Upper lobe of left lung (tissue), 6 donors: ENCODE measurements around the gene AMPD3. TPM values are rescaled to one million over a fixed set of nuclear protein-coding genes. Genes with fewer than 3 reads are reported as not detected.

ENCODE experiments used
- ATAC-seq, 2 donors: fragments of 200-7000 bp; cut with Tn5 transposase; one replicate each; pipeline ENCODE4 v1.9.1; 2022; ENCODE audit warnings: mild to moderate bottlenecking in 2 of 2, moderate library complexity in 2 of 2; ENCODE audit not compliant: low FRiP score in 2 of 2
- DNase-seq, 2 donors: peaks; one replicate each; pipeline ENCODE4 v3.0.0-alpha.2; 2019 to 2020
- H3K27ac ChIP-seq, 4 donors: fragments of 200-600 bp; sonication (generic); one replicate each; pipeline ENCODE4 v1.5.1; 2016 to 2019
- H3K27me3 ChIP-seq, 4 donors: fragments of 200-600 bp; sonication (generic); one replicate each; pipeline ENCODE4 v1.5.1; 2017 to 2019
- H3K36me3 ChIP-seq, 4 donors: fragments of 200-600 bp; sonication (generic); one replicate each; pipeline ENCODE4 v1.5.1; 2016 to 2019
- H3K4me1 ChIP-seq, 4 donors: fragments of 200-600 bp; sonication (generic); one replicate each; pipeline ENCODE4 v1.5.1; 2018 to 2019
- H3K4me3 ChIP-seq, 4 donors: fragments of 200-600 bp; sonication (generic); one replicate each; pipeline ENCODE4 v1.5.1; 2017 to 2019; ENCODE audit warnings: mild to moderate bottlenecking in 2 of 4, moderate library complexity in 1 of 4
- H3K9me3 ChIP-seq, 4 donors: fragments of 200-600 bp; sonication (generic); one replicate each; pipeline ENCODE4 v1.5.1; 2018 to 2019
- EP300 ChIP-seq, 4 donors: sonication (generic); formaldehyde crosslinking; IDR thresholded peaks; one replicate each; pipeline ENCODE4 v1.5.1; 2017; ENCODE audit warnings: antibody characterized with exemption in 4 of 4, control low read depth in 2 of 4
- POLR2A ChIP-seq, 4 donors: fragments of 450-650 bp; IDR thresholded peaks; one replicate each; pipeline ENCODE4 v1.5.1; 2016 to 2017; ENCODE audit warnings: antibody characterized with exemption in 4 of 4, mild to moderate bottlenecking in 2 of 4
- POLR2AphosphoS5 ChIP-seq, 2 donors: sonication (generic); formaldehyde crosslinking; IDR thresholded peaks; one replicate each; pipeline ENCODE4 v1.5.1; 2017; ENCODE audit warnings: antibody characterized with exemption in 2 of 2
- WGBS, 2 donors: methylation state at CpG; one replicate each; pipeline ENCODE4 v1.1.5; 2017 to 2018; 5-methylcytosine and 5-hydroxymethylcytosine counted together
- total RNA-seq, 6 donors: library from RNA; depleted of rRNA in 4 of 6; stranded (reverse); fragments of >200 nt in 4 of 6; gene quantifications; one replicate each; pipeline versions ENCODE4 v1.1.0 to v1.2.1, GENCODE V29; 2016 to 2021
- TF ChIP-seq, protein P1 (sequence below), 6 experiments: fragments of 450-650 bp in 4 of 6; fragments of 200-600 bp in 2 of 6; sonication (generic) in 2 of 6; IDR thresholded peaks; one replicate each; pipeline ENCODE4 v1.5.1; 2016 to 2019; ENCODE audit warnings: antibody characterized with exemption in 6 of 6
- donor health status: DM: no; HTN: no; CAD: no; lungs with moderate emphysema.
- donor health status: DM: no; HTN: yes; CAD: no; lungs with severe emphysema.

The AMPD3 gene
- total RNA-seq, 6 donors from 2014 or later: 5.4 to 49.2 (median 9.3) TPM

- no peak for DNase-seq
- peaks cover 0 to 3% (median 1%) of the 10 kb centered on the region in 4 donors for H3K36me3 ChIP-seq
- H3K9me3 ChIP-seq: no peaks in the 10 kb centered on the region
- 64 to 86% methylated on average over 2 to 3 of the region's 3 CpGs for WGBS, 2 donors
- peak overlapping the region; percentile 56 to 80 (median 66) for H3K27ac ChIP-seq
- peaks cover 6 to 33% (median 19%) of the 10 kb centered on the region in 4 donors for H3K4me1 ChIP-seq
- TF ChIP-seq POLR2A (IDR thresholded peaks at IDR 0.05) (no peak), EP300 (IDR thresholded peaks at IDR 0.05) (no peak), POLR2AphosphoS5 (IDR thresholded peaks at IDR 0.05) (no peak)
- TF ChIP-seq, protein P1, sequence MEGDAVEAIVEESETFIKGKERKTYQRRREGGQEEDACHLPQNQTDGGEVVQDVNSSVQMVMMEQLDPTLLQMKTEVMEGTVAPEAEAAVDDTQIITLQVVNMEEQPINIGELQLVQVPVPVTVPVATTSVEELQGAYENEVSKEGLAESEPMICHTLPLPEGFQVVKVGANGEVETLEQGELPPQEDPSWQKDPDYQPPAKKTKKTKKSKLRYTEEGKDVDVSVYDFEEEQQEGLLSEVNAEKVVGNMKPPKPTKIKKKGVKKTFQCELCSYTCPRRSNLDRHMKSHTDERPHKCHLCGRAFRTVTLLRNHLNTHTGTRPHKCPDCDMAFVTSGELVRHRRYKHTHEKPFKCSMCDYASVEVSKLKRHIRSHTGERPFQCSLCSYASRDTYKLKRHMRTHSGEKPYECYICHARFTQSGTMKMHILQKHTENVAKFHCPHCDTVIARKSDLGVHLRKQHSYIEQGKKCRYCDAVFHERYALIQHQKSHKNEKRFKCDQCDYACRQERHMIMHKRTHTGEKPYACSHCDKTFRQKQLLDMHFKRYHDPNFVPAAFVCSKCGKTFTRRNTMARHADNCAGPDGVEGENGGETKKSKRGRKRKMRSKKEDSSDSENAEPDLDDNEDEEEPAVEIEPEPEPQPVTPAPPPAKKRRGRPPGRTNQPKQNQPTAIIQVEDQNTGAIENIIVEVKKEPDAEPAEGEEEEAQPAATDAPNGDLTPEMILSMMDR (IDR thresholded peaks at IDR 0.05): no peak
- no peak for ATAC-seq
- H3K27me3 ChIP-seq: no peaks in the 10 kb centered on the region
- peak overlapping the region in 3 of 4 donors; percentile 22 to 45 (median 44) for H3K4me3 ChIP-seq
Observed at GRCh38 chr11:10456519-10456918, 1.5 kb downstream of the AMPD3 start.

- TF ChIP-seq POLR2AphosphoS5 (IDR thresholded peaks at IDR 0.05): no peak
- TF ChIP-seq, protein P1 (IDR thresholded peaks at IDR 0.05): no peak
- TF ChIP-seq POLR2A (IDR thresholded peaks at IDR 0.05): no peak
- no peak for TF ChIP-seq EP300 (IDR thresholded peaks at IDR 0.05)
- peak overlapping the region in 2 of 4 donors; percentile 35 to 55 for H3K27ac ChIP-seq
- H3K4me3 ChIP-seq: peak overlapping the region in 1 of 4 donors; percentile 44
- no peaks in the 10 kb centered on the region for H3K27me3 ChIP-seq
- peaks cover 0 to 16% (median 10%) of the 10 kb centered on the region in 4 donors for H3K36me3 ChIP-seq
- H3K4me1 ChIP-seq: peaks cover 5 to 30% (median 16%) of the 10 kb centered on the region in 4 donors
- no peak for DNase-seq
- no peak for ATAC-seq
- H3K9me3 ChIP-seq: no peaks in the 10 kb centered on the region
Observed at GRCh38 chr11:10457901-10458300, 2.8 kb downstream of the AMPD3 start.

DNA sequence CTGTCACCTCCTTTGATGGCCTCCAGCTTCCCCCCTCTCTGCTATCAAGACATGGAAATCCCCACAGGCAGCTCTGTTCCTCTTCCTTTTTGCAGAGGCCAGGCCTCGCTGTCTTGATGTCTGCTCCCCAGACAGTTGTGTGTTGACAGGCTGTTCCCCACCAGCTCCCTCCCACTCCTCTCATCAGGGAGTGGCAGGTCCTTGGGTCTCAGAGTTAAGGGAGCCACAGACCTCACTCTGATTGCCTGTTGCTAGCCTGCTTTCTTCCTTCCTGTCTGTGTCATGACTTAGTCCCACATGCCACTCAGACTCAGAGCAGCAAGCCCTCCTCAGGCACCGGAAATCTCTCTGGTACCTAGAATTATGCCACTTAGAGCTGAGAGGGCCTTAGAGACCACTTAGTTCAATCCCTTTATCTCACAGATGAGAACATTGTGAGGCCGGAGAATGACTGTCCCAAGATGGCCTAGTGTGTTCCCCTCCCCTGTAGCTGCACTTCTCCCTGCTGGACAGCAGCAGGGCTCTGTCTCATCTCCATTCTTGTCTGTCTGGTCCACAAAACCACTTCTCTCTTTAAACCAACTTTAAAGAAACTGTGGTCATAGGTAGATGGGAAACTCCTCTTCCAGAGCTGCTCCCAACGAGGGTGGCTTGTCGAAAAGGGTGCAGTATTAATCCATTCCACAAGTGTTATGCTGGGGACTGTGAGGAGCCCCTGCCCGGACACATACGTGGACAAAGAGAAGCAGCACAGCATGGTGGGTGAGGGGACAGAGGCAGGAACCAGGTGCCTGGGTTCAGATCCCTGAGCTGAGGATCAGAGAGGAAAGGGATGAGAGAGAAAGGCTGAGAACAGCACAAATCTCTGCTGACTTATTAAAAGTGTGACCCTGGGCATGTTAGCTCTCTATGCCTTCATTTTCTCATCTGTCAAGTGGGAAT, 4.2 kb downstream of the AMPD3 start:
- Histone ChIP-seq H3K4me1 (peaks cover 5 to 30% (median 16%) of the 10 kb centered on the region in 4 donors), H3K27ac (peak overlapping the region; percentile 25 to 76 (median 62)), H3K36me3 (peaks cover 0 to 26% (median 13%) of the 10 kb centered on the region in 4 donors), H3K9me3 (no peaks in the 10 kb centered on the region), H3K4me3 (no peak overlapping the region), H3K27me3 (no peaks in the 10 kb centered on the region)
- no peak for TF ChIP-seq POLR2AphosphoS5 (IDR thresholded peaks at IDR 0.05)
- TF ChIP-seq POLR2A (IDR thresholded peaks at IDR 0.05): peak in 1 of 4 donors; percentile 54
- 65 to 74% methylated on average over 7 of the region's 7 CpGs for WGBS, 2 donors
- ATAC-seq (peak; percentile 19 to 32), DNase-seq (peak in 1 of 2 donors; percentile 62)

GRCh38 chr11:10460611-10461275, 5.7 kb downstream of the AMPD3 start:
- H3K4me1 ChIP-seq: peaks cover 5 to 21% (median 11%) of the 10 kb centered on the region in 4 donors
- H3K27ac ChIP-seq: no peak overlapping the region
- 79 to 81% methylated on average over 5 of the region's 5 CpGs for WGBS, 2 donors
- no peak for TF ChIP-seq POLR2AphosphoS5 (IDR thresholded peaks at IDR 0.05)
- no peak for TF ChIP-seq POLR2A (IDR thresholded peaks at IDR 0.05)
- TF ChIP-seq, protein P1 (IDR thresholded peaks at IDR 0.05): no peak
- no peak for TF ChIP-seq EP300 (IDR thresholded peaks at IDR 0.05)
- no peaks in the 10 kb centered on the region for H3K27me3 ChIP-seq
- no peaks in the 10 kb centered on the region for H3K9me3 ChIP-seq
- H3K36me3 ChIP-seq: peaks cover 0 to 30% (median 13%) of the 10 kb centered on the region in 4 donors
- ATAC-seq: no peak
- no peak overlapping the region for H3K4me3 ChIP-seq
- DNase-seq: no peak

- 87 to 93% methylated on average over 9 of the region's 9 CpGs for WGBS, 2 donors
- Histone ChIP-seq H3K27ac (no peak overlapping the region), H3K36me3 (peaks cover 0 to 30% (median 13%) of the 10 kb centered on the region in 4 donors), H3K27me3 (no peaks in the 10 kb centered on the region), H3K4me1 (peaks cover 3 to 15% (median 6%) of the 10 kb centered on the region in 4 donors), H3K4me3 (no peak overlapping the region), H3K9me3 (no peaks in the 10 kb centered on the region)
- no peak for TF ChIP-seq POLR2A (IDR thresholded peaks at IDR 0.05)
- TF ChIP-seq, protein P1 (IDR thresholded peaks at IDR 0.05): no peak
- no peak for TF ChIP-seq EP300 (IDR thresholded peaks at IDR 0.05)
- TF ChIP-seq POLR2AphosphoS5 (IDR thresholded peaks at IDR 0.05): no peak
- ATAC-seq (no peak), DNase-seq (no peak)
Observed at GRCh38 chr11:10461276-10461790, 6.3 kb downstream of the AMPD3 start.
